ENCODE measurements around the gene IGFLR1.

IGFLR1 gene

DNA sequence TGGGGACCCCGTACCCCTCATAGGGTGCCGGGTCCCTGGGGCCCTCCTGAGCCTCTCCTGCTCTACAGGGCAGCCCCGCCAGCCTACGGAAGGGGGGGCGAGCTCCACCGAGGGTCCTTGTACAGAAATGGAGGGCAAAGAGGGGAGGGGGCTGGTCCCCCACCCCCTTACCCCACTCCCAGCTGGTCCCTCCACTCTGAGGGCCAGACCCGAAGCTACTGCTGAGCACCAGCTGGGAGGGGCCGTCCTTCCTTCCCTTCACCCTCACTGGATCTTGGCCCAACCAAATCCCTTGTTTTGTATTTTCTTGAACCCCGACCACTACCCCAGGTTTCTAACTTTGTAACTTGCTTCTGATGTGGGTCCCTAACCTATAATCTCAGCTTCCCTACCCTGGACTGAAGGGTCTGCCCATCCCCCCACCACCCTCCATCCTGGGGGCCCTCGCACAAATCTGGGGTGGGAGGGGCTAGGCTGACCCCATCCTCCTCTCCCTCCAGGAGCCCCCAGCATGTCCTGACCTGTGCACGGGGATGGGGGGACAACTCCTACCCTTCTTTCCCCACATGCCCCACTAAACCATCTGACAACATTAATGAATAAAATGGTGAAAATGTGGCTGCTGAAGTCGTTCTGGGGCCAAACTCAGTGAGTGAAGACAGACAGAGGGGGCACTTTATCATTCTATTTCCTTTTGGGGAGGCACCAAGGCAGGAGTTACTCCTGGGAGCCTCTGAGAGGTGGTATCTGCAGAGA is 46.1 kb upstream of the IGFLR1 start:
- no peak overlapping the region for H3K4me3 ChIP-seq (ENCODE audit: low read depth, low read length)

DNA sequence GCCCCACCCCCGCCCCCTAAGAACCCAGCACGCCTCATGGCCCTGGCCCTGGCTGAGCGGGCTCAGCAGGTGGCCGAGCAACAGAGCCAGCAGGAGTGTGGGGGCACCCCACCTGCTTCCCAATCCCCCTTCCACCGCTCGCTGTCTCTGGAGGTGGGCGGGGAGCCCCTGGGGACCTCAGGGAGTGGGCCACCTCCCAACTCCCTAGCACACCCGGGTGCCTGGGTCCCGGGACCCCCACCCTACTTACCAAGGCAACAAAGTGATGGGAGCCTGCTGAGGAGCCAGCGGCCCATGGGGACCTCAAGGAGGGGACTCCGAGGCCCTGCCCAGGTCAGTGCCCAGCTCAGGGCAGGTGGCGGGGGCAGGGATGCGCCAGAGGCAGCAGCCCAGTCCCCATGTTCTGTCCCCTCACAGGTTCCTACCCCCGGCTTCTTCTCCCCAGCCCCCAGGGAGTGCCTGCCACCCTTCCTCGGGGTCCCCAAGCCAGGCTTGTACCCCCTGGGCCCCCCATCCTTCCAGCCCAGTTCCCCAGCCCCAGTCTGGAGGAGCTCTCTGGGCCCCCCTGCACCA is 45.1 kb upstream of the IGFLR1 start:
- no peak for DNase-seq (ENCODE audit: low read depth)
- no peak overlapping the region for H3K4me3 ChIP-seq (ENCODE audit: low read depth, low read length)
- TF ChIP-seq, protein P1, sequence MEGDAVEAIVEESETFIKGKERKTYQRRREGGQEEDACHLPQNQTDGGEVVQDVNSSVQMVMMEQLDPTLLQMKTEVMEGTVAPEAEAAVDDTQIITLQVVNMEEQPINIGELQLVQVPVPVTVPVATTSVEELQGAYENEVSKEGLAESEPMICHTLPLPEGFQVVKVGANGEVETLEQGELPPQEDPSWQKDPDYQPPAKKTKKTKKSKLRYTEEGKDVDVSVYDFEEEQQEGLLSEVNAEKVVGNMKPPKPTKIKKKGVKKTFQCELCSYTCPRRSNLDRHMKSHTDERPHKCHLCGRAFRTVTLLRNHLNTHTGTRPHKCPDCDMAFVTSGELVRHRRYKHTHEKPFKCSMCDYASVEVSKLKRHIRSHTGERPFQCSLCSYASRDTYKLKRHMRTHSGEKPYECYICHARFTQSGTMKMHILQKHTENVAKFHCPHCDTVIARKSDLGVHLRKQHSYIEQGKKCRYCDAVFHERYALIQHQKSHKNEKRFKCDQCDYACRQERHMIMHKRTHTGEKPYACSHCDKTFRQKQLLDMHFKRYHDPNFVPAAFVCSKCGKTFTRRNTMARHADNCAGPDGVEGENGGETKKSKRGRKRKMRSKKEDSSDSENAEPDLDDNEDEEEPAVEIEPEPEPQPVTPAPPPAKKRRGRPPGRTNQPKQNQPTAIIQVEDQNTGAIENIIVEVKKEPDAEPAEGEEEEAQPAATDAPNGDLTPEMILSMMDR (conservative IDR thresholded peaks at IDR 0.05; ENCODE audit: low read depth, low read length), result no peak

More for the DNA sequence above, 46.1 kb upstream of the IGFLR1 start:
- TF ChIP-seq, protein P1 (conservative IDR thresholded peaks at IDR 0.05; ENCODE audit: low read depth, low read length), result no peak
- no peak for DNase-seq (ENCODE audit: low read depth)

DNA sequence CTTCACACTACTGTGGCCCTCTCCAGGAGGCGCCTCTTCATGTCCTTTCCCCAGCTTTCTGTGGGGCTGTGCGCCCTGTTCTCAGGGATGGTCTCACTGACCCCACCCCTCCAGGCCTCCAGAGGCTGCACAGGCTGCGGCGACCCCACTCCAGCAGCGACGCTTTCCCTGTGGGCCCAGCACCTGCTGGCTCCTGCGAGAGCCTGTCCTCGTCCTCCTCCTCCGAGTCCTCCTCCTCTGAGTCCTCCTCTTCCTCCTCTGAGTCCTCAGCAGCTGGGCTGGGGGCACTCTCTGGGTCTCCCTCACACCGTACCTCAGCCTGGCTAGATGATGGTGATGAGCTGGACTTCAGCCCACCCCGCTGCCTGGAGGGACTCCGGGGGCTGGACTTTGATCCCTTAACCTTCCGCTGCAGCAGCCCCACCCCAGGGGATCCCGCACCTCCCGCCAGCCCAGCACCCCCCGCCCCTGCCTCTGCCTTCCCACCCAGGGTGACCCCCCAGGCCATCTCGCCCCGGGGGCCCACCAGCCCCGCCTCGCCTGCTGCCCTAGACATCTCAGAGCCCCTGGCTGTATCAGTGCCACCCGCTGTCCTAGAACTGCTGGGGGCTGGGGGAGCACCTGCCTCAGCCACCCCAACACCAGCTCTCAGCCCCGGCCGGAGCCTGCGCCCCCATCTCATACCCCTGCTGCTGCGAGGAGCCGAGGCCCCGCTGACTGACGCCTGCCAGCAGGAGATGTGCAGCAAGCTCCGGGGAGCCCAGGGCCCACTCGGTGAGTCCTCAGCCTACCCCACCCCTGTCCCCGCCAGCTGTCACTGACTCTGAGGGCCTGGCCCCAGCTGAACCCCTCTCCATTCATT is 44.3 kb upstream of the IGFLR1 start:
- no peak overlapping the region for H3K4me3 ChIP-seq (ENCODE audit: low read depth, low read length)
- TF ChIP-seq, protein P1 (conservative IDR thresholded peaks at IDR 0.05; ENCODE audit: low read depth, low read length), result no peak
- no peak for DNase-seq (ENCODE audit: low read depth)

DNA sequence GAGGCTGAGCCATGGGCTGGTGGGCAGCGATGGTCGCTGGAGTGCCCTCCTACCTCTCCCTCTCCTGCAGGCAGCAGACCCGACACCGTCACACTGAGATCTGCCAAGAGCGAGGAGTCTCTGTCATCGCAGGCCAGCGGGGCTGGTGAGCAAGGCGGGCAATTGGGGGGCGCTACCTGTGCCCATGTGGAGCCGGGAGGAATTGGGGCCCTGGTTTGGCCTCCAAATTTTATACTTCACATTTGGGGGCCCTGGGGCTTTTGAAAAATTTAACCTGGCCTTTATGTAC is 43.0 kb upstream of the IGFLR1 start:
- no peak for DNase-seq (ENCODE audit: low read depth)
- TF ChIP-seq, protein P1 (conservative IDR thresholded peaks at IDR 0.05; ENCODE audit: low read depth, low read length), result no peak

DNA sequence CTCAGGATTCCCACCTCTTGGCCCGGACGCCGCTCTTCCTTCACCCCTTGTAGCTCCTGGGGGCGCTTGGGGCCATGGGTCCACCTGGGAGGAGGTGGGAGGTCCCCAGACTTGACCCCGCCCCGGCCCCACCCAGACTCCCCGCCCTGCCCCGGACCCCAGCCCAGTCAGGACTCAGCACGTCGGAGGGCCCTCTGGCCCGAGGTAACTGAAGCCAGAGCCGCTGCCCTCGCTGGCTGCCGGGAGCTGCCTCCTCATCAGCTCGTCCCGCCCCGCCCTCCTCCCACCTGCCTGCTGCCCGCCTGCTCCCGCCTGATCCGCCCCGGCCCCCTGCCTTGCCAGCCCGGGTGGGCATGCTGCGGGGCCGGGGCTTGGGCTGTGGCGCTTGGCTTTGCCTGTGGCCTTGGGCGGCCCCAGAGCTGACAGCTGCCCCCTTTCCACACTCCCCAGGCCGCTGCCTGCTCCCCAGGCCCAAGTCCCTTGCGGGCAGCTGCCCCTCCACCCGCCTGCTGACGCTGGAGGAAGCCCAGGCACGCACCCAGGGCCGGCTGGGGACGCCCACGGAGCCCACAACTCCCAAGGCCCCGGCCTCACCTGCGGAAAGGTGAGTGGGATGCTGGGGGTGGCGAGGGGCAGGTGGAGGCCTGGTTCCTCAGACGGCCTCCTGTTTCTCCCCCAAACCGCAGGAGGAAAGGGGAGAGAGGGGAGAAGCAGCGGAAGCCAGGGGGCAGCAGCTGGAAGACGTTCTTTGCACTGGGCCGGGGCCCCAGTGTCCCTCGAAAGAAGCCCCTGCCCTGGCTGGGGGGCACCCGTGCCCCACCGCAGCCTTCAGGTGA is 42.5 kb upstream of the IGFLR1 start:
- no peak for DNase-seq (ENCODE audit: low read depth)
- TF ChIP-seq, protein P1 (conservative IDR thresholded peaks at IDR 0.05; ENCODE audit: low read depth, low read length), result no peak
- H3K4me3 ChIP-seq (ENCODE audit: low read depth, low read length), result no peak overlapping the region

More for the DNA sequence above, 43.0 kb upstream of the IGFLR1 start:
- H3K4me3 ChIP-seq (ENCODE audit: low read depth, low read length), result no peak overlapping the region
